T47D (cell line): ENCODE measurements around the gene SNX12.

Source experiments
- DNase-seq, 2 experiments: peaks; one replicate each; pipeline versions ENCODE4 v3.0.0 to v3.0.0-alpha.2; 2011 to 2012; ENCODE audit warnings: low read depth in 1 of 2, low spot score in 1 of 2
- JUND ChIP-seq: IDR thresholded peaks from 2 replicates; pipeline ENCODE4 v1.6.1; 2012; ENCODE audit warnings: low read depth
- in situ Hi-C: cut with HindIII; loops from 2 replicates; pipeline ENCODE4 v1.10.0; 2016; ENCODE audit warnings: low sequenced_read_pairs, low pct_unique_long_range_greater_than_20kb

Gene SNX12

GRCh38 chrX:71068044-71068918 lies at the start of gene SNX12:
TSS of gene SNX12 (minus strand) at chrX:71068334. CDS start at chrX:71068306, 28 bp downstream.
- in situ Hi-C loops, result no loop called here
- DNase-seq, result peak; percentile 76 to 92

GRCh38 chrX:71117358-71117757 lies 49.2 kb upstream of the SNX12 start:
- in situ Hi-C loops, result no loop called here
- no peak for DNase-seq
- no peak for TF ChIP-seq JUND

More at GRCh38 chrX:71068044-71068918, at the start of gene SNX12:
- TF ChIP-seq JUND, result no peak

GRCh38 chrX:71111921-71112431 lies 43.8 kb upstream of the SNX12 start:
- TF ChIP-seq JUND, result no peak
- in situ Hi-C loops, result no loop called here
- DNase-seq, result no peak

- in situ Hi-C loops, result no loop called here
- TF ChIP-seq JUND, result no peak
- DNase-seq, result no peak
Measured at GRCh38 chrX:71111141-71111843, 43.2 kb upstream of the SNX12 start, which contains the start of gene IL2RG. TSS of gene IL2RG (minus strand) at chrX:71111577. CDS start at chrX:71111539, 38 bp downstream.

GRCh38 chrX:71109051-71109450 lies 40.9 kb upstream of the SNX12 start:
- no peak for DNase-seq
- no peak for TF ChIP-seq JUND
- in situ Hi-C loops, result no loop called here

GRCh38 chrX:71107762-71108360 lies 39.7 kb upstream of the SNX12 start:
- TF ChIP-seq JUND, result no peak
- DNase-seq, result no peak
- in situ Hi-C loops, result no loop called here

GRCh38 chrX:71107245-71107644 lies 39.1 kb upstream of the SNX12 start:
- in situ Hi-C loops, result no loop called here
- TF ChIP-seq JUND, result no peak
- no peak for DNase-seq

GRCh38 chrX:71106427-71106826 lies 38.3 kb upstream of the SNX12 start, which contains the start of gene CXorf65:
TSS of gene CXorf65 (minus strand) at chrX:71106740. CDS start at chrX:71106556, 184 bp downstream.
- in situ Hi-C loops, result no loop called here
- TF ChIP-seq JUND, result no peak
- no peak for DNase-seq

DNA sequence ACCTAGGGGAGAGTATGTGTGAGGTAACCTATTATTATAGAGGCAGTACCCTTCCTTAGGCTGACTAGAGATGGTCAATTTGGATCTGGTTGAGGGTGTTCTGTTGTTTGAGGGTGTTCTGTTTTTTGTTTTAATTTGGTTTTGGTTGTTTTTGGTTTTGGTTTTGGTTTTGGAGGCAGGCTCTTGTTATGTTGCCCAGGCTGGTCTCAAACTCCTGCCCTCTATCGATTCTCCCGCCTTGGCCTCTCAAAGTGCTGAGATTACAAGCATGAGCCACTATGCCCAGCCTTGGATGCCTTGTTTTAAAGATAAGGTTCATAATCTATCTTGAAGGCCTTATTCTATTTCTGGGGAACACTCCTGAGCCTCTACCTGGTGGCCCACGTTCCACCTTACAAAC lies 37.5 kb upstream of the SNX12 start:
- in situ Hi-C loops, result no loop called here
- TF ChIP-seq JUND, result no peak
- no peak for DNase-seq

DNA sequence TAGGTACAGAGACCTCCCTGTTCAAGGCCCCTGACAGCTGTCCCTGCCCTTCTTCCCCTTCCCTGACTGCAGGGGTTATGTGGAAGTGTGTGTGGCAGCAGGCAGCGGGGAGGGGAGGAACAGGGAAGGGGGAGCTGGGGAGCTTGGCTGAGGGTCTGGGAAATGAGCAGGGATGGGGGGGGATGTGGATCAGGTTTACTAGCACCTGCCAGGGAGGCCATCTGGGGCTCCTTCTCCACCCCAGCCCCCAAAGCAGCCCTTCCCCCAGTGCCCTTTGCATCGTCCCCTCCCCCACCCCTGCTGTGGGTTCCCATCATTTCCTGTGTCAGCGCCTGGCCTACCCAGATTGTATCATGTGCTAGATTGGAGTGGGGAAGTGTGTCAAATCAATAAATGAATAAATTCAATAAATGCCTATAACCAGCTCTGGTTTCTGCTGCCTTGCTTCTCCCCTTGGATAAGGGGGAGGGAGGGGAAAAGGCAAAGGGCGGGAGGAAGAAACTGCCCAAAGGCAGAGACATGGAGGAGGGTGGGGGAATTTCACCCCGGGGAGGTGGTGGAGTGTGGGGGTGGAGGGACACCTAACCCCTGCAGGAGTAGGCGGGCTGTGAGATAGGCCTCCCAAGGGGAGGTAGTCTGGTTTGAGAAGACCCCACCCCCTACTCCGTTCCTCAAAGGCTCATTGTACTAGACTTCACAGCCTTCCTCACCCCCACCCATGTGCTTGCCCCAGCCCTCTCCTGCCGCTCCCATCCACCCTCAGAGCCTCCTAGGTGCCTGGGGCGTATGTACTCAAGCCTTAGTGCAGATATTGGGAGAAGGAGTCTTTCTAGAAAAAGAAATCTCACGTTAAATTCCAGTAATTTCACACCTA lies 35.2 kb upstream of the SNX12 start:
- no peak for TF ChIP-seq JUND
- no peak for DNase-seq
- in situ Hi-C loops, result no loop called here

- DNase-seq, result no peak
- TF ChIP-seq JUND, result no peak
- in situ Hi-C loops, result no loop called here
Measured at GRCh38 chrX:71102292-71102691, 34.2 kb upstream of the SNX12 start.
